Body of pancreas (tissue), 4 donors: ENCODE results near the gene CDCA3. TPM values are rescaled to one million over a fixed set of nuclear protein-coding genes. Genes with fewer than 3 reads are reported as not detected.

ENCODE experiments used
- ATAC-seq: fragments of 150-250 bp; one replicate; pipeline ENCODE4 v1.9.1; 2016
- DNase-seq, 4 donors: peaks; one replicate each; pipeline ENCODE4 v3.0.0-alpha.2; 2019
- H3K27ac ChIP-seq, 4 donors: fragments of 200-600 bp; sonication (generic); 1 replicate in 3 of 4; 2 replicates in 1 of 4; pipeline versions ENCODE4 v1.5.1 to v1.6.1; 2016 to 2019; ENCODE audit warnings: mild to moderate bottlenecking in 1 of 4, mixed read lengths in 1 of 4, moderate library complexity in 1 of 4
- H3K27me3 ChIP-seq, 2 donors: fragments of 200-600 bp; sonication (generic); one replicate each; pipeline ENCODE4 v1.6.0; 2016; ENCODE audit warnings: mild to moderate bottlenecking in 1 of 2
- H3K36me3 ChIP-seq, 2 donors: fragments of 200-600 bp; sonication (generic); replicated peaks in 1 of 2; 2 replicates each; pipeline ENCODE4 v1.5.1; 2016; ENCODE audit warnings: low read depth in 2 of 2; ENCODE audit not compliant: insufficient read depth in 1 of 2
- H3K4me1 ChIP-seq: fragments of 200-600 bp; sonication (generic); one replicate; pipeline ENCODE4 v1.6.0; 2016
- H3K4me3 ChIP-seq, 2 donors: fragments of 200-600 bp; sonication (generic); 1 replicate in 1 of 2; 2 replicates in 1 of 2; pipeline ENCODE4 v1.5.1; 2016 to 2019
- H3K9me3 ChIP-seq, 3 donors: fragments of 200-600 bp; sonication (generic); 1 replicate in 2 of 3; 2 replicates in 1 of 3; pipeline ENCODE4 v1.5.1; 2016
- CTCF ChIP-seq, 7 experiments: fragments of 450-650 bp in 4 of 7; fragments of 200-600 bp in 3 of 7; sonication (generic) in 3 of 7; IDR thresholded peaks; one replicate each; pipeline ENCODE4 v1.5.1; 2016 to 2019; ENCODE audit warnings: antibody characterized with exemption in 7 of 7
- POLR2A ChIP-seq, 3 donors: fragments of 450-650 bp; IDR thresholded peaks; one replicate each; pipeline ENCODE4 v1.6.1; 2016; ENCODE audit warnings: antibody characterized with exemption in 3 of 3, mild to moderate bottlenecking in 2 of 3
- WGBS, 2 donors: methylation state at CpG; one replicate each; pipeline ENCODE4 v1.1.5; 2017; 5-methylcytosine and 5-hydroxymethylcytosine counted together
- intact Hi-C: fragments of 100-400 bp; cut with DNase I; formaldehyde crosslinking; loops from one replicate; pipeline ENCODE4 v1.15.1; 2023
- total RNA-seq, 2 donors: library from RNA; depleted of rRNA; stranded (reverse); fragments of >200 nt; gene quantifications; one replicate each; pipeline ENCODE4 v1.1.0, GENCODE V29; 2016

Gene CDCA3
- total RNA-seq, 2 donors from 2014 or later, result 0.52 to 2.3 TPM

- no peak within 1 kb of the TSS for H3K27ac ChIP-seq
- DNase-seq (no peak), ATAC-seq (no peak)
- WGBS, 2 donors, result 46 to 66% methylated on average over 7 to 21 of the region's 24 CpGs
- H3K9me3 ChIP-seq, result no peaks in the 10 kb centered on the region
- H3K4me1 ChIP-seq, result no peaks in the 10 kb centered on the region
- H3K36me3 ChIP-seq, result no peaks in the 10 kb centered on the region
- no peak within 1 kb of the TSS for H3K4me3 ChIP-seq
- H3K27me3 ChIP-seq, result no peaks in the 10 kb centered on the region
- intact Hi-C loops, result no loop called here
- no peak for TF ChIP-seq CTCF (IDR thresholded peaks at IDR 0.05)
These were observed 10.1 kb downstream of the CDCA3 start, which contains the start of gene GNB3 for GRCh38 chr12:6840761-6841515. Gene GNB3 (plus strand): TSS chr12:6840925. CDS start chr12:6841288, 363 bp downstream.

- Histone ChIP-seq H3K27ac (no peak overlapping the region), H3K27me3 (no peaks in the 10 kb centered on the region), H3K4me3 (no peak overlapping the region), H3K4me1 (no peaks in the 10 kb centered on the region), H3K36me3 (no peaks in the 10 kb centered on the region), H3K9me3 (no peaks in the 10 kb centered on the region)
- intact Hi-C loops, result no loop called here
- DNase-seq (no peak), ATAC-seq (no peak)
- TF ChIP-seq CTCF (IDR thresholded peaks at IDR 0.05), result no peak
- no peak for TF ChIP-seq POLR2A (IDR thresholded peaks at IDR 0.05)
- 80 to 100% methylated on average over 1 of the region's 1 CpG for WGBS, 2 donors
These were observed 10.8 kb downstream of the CDCA3 start for GRCh38 chr12:6840330-6840729.

GRCh38 chr12:6839482-6840201 is 11.4 kb downstream of the CDCA3 start:
- no peak for DNase-seq
- no peaks in the 10 kb centered on the region for H3K4me1 ChIP-seq
- no peak for TF ChIP-seq POLR2A (IDR thresholded peaks at IDR 0.05)
- 73 to 77% methylated on average over 6 to 9 of the region's 10 CpGs for WGBS, 2 donors
- intact Hi-C loops, result loop anchor here (5.0 kb wide), 1 partner anchor 92 kb away; no protein-coding TSS in a partner anchor
- no peaks in the 10 kb centered on the region for H3K9me3 ChIP-seq
- no peak overlapping the region for H3K27ac ChIP-seq
- H3K4me3 ChIP-seq, result no peak overlapping the region
- no peak for ATAC-seq
- H3K36me3 ChIP-seq, result no peaks in the 10 kb centered on the region
- no peaks in the 10 kb centered on the region for H3K27me3 ChIP-seq

- H3K27me3 ChIP-seq, result no peaks in the 10 kb centered on the region
- H3K36me3 ChIP-seq, result no peaks in the 10 kb centered on the region
- ATAC-seq (no peak), DNase-seq (no peak)
- intact Hi-C loops, result loop anchor here (5.0 kb wide), 1 partner anchor 92 kb away; no protein-coding TSS in a partner anchor
- TF ChIP-seq POLR2A (IDR thresholded peaks at IDR 0.05) (no peak), CTCF (IDR thresholded peaks at IDR 0.05) (no peak)
- no peaks in the 10 kb centered on the region for H3K9me3 ChIP-seq
- WGBS, 2 donors, result 88 to 90% methylated on average over 16 of the region's 16 CpGs
- no peak overlapping the region for H3K27ac ChIP-seq
- H3K4me1 ChIP-seq, result no peaks in the 10 kb centered on the region
- no peak overlapping the region for H3K4me3 ChIP-seq
These were observed 12.2 kb downstream of the CDCA3 start for GRCh38 chr12:6838854-6839253.

- TF ChIP-seq POLR2A (IDR thresholded peaks at IDR 0.05), result no peak
- no peak for TF ChIP-seq CTCF (IDR thresholded peaks at IDR 0.05)
- Histone ChIP-seq H3K4me1 (no peaks in the 10 kb centered on the region), H3K27me3 (no peaks in the 10 kb centered on the region), H3K27ac (no peak overlapping the region), H3K9me3 (no peaks in the 10 kb centered on the region), H3K36me3 (no peaks in the 10 kb centered on the region), H3K4me3 (no peak overlapping the region)
- WGBS, 2 donors, result 88 to 90% methylated on average over 22 to 25 of the region's 26 CpGs
- ATAC-seq (no peak), DNase-seq (no peak)
- intact Hi-C loops, result loop anchor here (5.0 kb wide), 1 partner anchor 90 kb away; no protein-coding TSS in a partner anchor
These were observed 13.6 kb downstream of the CDCA3 start for GRCh38 chr12:6837370-6838060.
